AG04449 (cell line): ENCODE data around the gene NUMBL.

Source experiments
- CTCF ChIA-PET: fragments of 350-600 bp; formaldehyde crosslinking; extraction: SDS; loops from one replicate; lab custom pipeline; 2021; ENCODE audit warnings: antibody characterized with exemption; lab: Yijun Ruan, JAX
- POLR2A ChIA-PET: fragments of 400-600, 350-600 bp; formaldehyde crosslinking; extraction: SDS; loops from one replicate; lab custom pipeline; 2020; ENCODE audit warnings: antibody characterized with exemption, inconsistent platforms; lab: Yijun Ruan, JAX
- DNase-seq: peaks from one replicate; pipeline ENCODE4 v3.0.0-alpha.2; 2010; ENCODE audit warnings: low read depth, low spot score
- H3K4me3 ChIP-seq: 2 replicates; pipeline ENCODE4 v1.5.1; 2011; ENCODE audit warnings: low read depth, mild to moderate bottlenecking, control low read depth, low read length
- CTCF ChIP-seq: IDR thresholded peaks from one replicate; pipeline ENCODE4 v1.5.1; 2011; ENCODE audit warnings: mild to moderate bottlenecking, moderate library complexity, low read length, control low read depth, inconsistent platforms; ENCODE audit not compliant: insufficient read depth; ENCODE audit errors: missing control alignments

Gene NUMBL

GRCh38 chr19:40703029-40703755, 12.7 kb upstream of the NUMBL start:
- no peak for DNase-seq
- no peak for TF ChIP-seq CTCF
- no peak overlapping the region for H3K4me3 ChIP-seq
- ChIA-PET CTCF (interaction anchor here (0.6 to 1.3 kb wide), 5 partner anchors 10 to 278 kb away, joined by 3 to 4 read pairs (median 3); partner anchors contain the start of gene SERTAD1), POLR2A (no interaction called here)

- ChIA-PET POLR2A (no interaction called here), CTCF (interaction anchor here (1.0 to 1.3 kb wide), 2 partner anchors 10 to 11 kb away, joined by 3 to 4 read pairs; no protein-coding TSS in a partner anchor)
- H3K4me3 ChIP-seq = no peak overlapping the region
- no peak for DNase-seq
- TF ChIP-seq CTCF = peak; percentile 59
These were observed 12.0 kb upstream of the NUMBL start for GRCh38 chr19:40702337-40703012.

- no peak overlapping the region for H3K4me3 ChIP-seq
- TF ChIP-seq CTCF = no peak
- ChIA-PET CTCF (interaction anchor here (0.6 to 1.3 kb wide), 3 partner anchors 9 to 702 kb away, joined by 3 to 4 read pairs (median 4); no protein-coding TSS in a partner anchor), POLR2A (no interaction called here)
- DNase-seq = no peak
These were observed 11.3 kb upstream of the NUMBL start for GRCh38 chr19:40701758-40702157.

- no peak for DNase-seq
- TF ChIP-seq CTCF = no peak
- POLR2A ChIA-PET = interaction anchor here (0.7 kb wide), 1 partner anchor 78 kb away, joined by 3 read pairs; the partner anchor contains the start of gene RAB4B
- CTCF ChIA-PET = interaction anchor here (0.8 to 1.3 kb wide), 3 partner anchors 9 to 14 kb away, joined by 3 read pairs; no protein-coding TSS in a partner anchor
- no peak overlapping the region for H3K4me3 ChIP-seq
These were observed 9.6 kb upstream of the NUMBL start for GRCh38 chr19:40700083-40700482.

GRCh38 chr19:40697007-40697406, 6.6 kb upstream of the NUMBL start:
- H3K4me3 ChIP-seq = no peak overlapping the region
- no peak for DNase-seq
- no peak for TF ChIP-seq CTCF
- POLR2A ChIA-PET = no interaction called here
- CTCF ChIA-PET = no interaction called here

- DNase-seq = no peak
- no peak for TF ChIP-seq CTCF
- CTCF ChIA-PET = no interaction called here
- POLR2A ChIA-PET = no interaction called here
- no peak overlapping the region for H3K4me3 ChIP-seq
These were observed 5.4 kb upstream of the NUMBL start for GRCh38 chr19:40695881-40696280.
